Hematopoietic multipotent progenitor cell (in vitro differentiated cells): ENCODE data around the gene CDON. TPM values are rescaled to one million over a fixed set of nuclear protein-coding genes. Genes with fewer than 3 reads are reported as not detected.

Experiments
- DNase-seq, 3 donors: peaks; one replicate each; pipeline ENCODE4 v3.0.0-alpha.2; 2011 to 2015; ENCODE audit warnings: low read depth in 2 of 3, low spot score in 2 of 3
- total RNA-seq: library from RNA; depleted of rRNA; stranded (reverse); fragments of >200 nt; gene quantifications from one replicate; pipeline ENCODE4 v1.2.3, GENCODE V29; 2012

Gene CDON
- total RNA-seq, 1 donor = 0.27 TPM

DNA sequence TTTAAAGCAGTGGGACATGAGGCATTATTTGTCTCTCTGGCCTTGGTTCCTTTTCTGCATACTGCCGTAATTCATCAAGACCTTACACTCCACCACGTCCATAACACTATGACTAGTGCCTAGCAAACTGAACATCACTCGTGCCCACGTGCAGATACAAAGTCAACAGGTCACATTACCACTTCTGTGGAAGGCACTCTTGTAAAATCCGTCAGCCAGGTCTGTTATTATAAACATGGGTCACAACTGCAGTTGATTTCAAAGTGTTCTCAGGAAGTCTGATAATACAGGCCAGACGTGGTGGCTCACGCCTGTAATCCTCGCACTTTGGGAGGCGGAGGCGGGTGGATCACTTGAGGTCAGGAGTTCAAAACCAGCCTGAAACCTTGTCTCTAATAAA lies 102.7 kb downstream of the CDON start:
- DNase-seq = no peak

- DNase-seq = no peak
These were observed 103.2 kb downstream of the CDON start for GRCh38 chr11:125959511-125959910.

- no peak for DNase-seq
These were observed 103.7 kb downstream of the CDON start for GRCh38 chr11:125958872-125959400.

DNA sequence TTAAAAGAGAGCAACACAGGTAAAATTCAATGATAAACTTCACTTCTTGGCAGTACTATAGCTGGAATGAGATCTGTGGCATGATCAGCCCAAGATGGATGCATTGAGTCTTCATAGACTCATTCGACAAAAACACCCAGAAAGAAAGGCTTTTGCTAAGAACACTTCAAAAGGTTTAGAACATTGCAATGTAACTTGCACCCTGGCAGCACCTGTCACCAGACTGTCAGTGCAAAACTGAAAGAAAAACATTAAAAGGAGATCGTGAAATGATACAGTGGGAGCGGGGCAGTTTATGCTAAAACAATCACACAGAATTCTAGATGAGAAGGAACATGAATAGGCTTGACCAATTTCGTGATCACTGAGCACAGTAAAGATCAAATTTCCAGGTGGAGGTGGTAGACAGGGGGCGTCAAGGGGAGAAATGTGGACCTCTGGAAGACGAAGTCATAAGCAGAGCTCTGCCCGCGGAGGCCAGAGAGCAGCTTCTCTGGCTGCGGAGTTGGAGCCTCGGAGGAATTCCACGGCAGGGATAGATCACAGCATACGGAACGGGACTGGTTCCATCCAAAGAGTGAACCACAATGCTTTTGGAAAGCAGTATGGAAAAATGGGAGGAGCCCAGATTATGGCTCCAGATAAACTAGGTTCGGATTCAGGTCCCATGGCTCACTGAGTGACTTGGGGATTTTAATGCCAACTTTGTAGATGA lies 104.9 kb downstream of the CDON start:
- DNase-seq = no peak

GRCh38 chr11:125956391-125957134 lies 106.1 kb downstream of the CDON start:
- no peak for DNase-seq

- no peak for DNase-seq
These were observed 106.8 kb downstream of the CDON start for GRCh38 chr11:125955856-125956255.

DNA sequence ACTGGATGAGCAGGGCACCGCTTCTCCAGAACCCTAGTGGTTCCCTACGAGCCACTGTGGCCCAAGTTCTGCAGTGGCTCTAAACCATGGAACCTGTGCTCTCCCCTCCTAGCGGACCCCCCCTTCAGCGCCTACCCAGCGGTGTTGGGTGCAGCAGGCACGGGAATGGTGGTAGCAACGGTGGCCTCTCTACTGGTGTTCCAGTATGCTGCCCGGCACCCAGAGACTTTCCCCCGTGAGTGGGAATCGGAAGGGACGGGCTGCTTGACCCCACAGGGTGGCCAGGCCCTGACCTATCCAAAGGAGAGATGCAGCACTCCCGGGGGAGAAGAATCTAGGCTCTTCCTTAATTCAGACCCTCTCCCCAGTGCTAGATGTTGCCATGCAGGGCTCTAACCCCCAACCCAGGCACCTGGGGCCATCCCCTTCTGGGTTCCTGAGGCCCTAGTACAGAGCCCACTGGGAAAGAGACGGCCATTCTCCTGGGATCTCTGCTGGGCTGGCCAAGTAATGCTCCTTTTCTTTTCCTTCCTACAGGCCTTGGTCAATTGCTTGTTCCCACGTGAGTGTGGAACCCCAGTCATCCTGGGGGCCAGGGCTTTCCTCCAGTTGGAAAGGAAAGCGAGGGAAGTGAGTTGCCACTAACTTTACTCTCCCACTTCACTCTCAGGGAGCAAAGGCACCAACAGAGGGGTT lies 107.6 kb downstream of the CDON start:
- no peak for DNase-seq

DNA sequence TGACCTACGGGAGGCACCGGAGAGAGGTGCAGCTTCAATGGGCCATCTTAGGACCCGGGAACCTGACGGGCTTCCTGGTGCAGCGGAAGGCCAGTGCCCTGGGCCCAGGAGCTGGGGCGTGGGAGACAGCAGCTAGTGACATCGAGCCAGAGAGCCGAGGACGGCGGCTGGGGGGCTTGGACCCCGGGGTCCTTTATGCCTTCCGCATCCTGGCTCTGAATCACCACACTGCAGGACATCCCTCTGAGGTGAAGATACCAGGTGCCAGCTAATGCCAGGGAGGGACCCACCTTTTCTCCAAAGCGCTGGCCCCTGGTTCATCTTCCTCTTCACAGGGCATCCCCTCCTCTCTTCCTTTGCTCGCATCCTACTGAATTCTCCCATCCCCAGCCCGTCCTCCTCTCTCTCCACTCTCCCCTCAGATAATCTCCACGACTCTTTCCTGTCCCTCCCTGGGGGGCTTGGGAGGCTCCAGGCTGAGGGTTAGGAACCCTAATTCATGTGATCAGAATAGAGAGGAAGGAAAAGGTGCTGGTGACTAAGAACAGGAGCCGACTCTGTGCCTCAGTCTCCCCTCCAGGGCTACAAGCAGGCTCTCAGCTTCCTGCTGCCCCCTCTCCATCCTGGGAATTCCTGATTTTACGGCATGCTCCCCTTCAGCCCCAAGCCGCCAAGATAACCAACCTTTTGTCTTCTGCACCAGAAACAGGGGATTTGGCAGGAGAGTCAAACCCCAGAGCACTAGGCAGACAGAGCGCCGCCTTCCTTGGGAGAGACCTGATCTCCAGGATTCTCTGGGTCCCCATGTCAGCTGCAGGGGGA lies 108.3 kb downstream of the CDON start:
- DNase-seq = no peak

GRCh38 chr11:125953401-125953935 lies 109.2 kb downstream of the CDON start:
- DNase-seq = no peak

- DNase-seq = no peak
These were observed 109.7 kb downstream of the CDON start for GRCh38 chr11:125952973-125953372.

DNA sequence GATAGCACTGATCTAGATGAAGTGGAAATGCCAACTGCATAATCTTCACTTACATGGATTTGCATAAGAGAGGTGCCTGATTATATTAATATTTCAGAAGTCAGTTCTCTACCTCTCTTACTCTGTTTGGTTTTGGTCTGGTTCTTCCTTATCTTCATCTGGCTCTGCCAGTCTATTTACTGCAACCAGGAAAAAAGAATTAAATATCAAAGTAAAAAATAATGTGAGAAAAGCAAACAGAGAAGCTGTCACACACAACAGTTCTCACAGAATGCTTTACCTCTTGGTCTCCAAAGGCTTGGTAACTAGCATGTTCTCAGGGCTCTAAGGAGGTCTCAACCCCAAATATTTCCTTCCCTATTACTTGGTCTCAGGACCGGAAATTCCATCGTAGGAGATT lies 110.1 kb downstream of the CDON start:
- DNase-seq = no peak

GRCh38 chr11:125951731-125952130 lies 110.9 kb downstream of the CDON start:
- DNase-seq = no peak

GRCh38 chr11:125950696-125951651 lies 111.7 kb downstream of the CDON start:
- DNase-seq = no peak

- DNase-seq = no peak
These were observed 112.5 kb downstream of the CDON start for GRCh38 chr11:125950178-125950490.

- no peak for DNase-seq
These were observed 113.1 kb downstream of the CDON start for GRCh38 chr11:125949271-125950177.

GRCh38 chr11:125948278-125949051 lies 114.2 kb downstream of the CDON start:
- no peak for DNase-seq

DNA sequence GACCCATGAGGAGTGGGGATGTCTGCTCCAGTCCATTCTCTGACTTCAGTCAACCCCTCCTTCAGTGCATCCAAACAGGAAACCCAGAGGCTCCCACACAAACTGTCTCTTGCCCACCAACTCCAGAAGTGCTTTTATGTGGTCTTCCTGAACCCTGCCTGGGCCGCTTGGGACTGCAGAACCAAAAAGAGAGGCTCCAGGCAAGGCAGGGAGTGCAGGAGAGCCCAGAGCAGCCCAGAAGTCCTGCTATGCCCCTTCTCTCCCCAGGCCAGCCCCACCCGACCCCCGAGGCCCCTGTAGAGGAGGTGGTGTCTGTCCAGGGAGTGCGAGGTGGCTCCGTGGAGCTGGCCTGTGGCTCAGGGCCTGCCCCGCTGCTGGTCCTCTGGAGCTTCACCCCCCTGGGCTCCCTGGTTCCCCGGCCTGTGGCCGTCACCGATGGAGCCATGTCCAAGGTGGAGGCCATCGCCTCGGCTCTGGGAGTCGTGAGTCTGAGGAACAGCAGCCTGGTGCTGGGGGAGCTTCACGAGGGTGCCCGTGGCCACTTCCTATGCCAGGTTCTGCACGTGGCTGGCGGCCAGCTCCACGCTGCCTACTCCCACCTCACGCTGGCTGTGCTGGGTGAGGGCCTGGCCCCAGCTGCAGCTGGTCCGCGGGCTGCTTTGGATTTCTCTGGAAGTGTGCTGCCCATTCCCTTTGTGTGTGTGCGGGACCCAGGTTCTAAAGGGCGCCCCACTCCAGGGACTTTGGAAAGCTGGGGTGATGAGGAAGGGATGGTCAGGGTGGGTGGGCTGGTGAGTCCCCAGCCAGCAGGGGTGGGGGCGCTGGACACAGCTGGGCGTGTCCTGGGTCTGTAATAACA lies 115.0 kb downstream of the CDON start:
- DNase-seq = no peak
